Measurements from ENCODE around the gene XIRP2. TPM values are rescaled to one million over a fixed set of nuclear protein-coding genes. Genes with fewer than 3 reads are reported as not detected.
A peak's percentile ranks its signal among the peaks of the same experiment; 100 is the strongest.

XIRP2 gene
- total RNA-seq, 2 donors from 2014 or later: not detected

DNA sequence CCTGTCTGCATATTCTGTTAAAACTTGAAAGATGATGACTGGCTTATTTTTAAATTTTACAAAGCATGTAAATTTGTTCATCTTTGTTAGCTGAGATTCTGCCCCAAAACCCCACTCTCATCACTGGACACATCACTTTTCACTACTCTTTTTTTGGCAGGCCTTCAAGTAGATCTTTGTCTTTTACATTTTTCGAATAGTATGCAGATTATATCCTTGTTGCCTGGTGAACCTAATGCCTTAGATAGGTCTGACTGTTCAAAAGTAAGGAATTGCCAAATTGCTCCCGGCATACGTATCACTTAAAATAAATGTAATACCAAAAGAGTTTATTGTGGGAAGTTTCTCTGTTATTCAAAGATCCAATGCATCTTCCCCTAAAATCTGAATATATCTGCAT lies 303.3 kb downstream of the XIRP2 start:
- H3K9me3 ChIP-seq: no peaks in the 10 kb centered on the region
- H3K27me3 ChIP-seq (replicated peaks; ENCODE audit: insufficient read depth): no peaks in the 10 kb centered on the region
- no peak overlapping the region for H3K4me3 ChIP-seq
- no peak overlapping the region for H3K27ac ChIP-seq
- H3K4me1 ChIP-seq (ENCODE audit: control insufficient read depth in 1 of 2, low read depth in 2 of 2): peaks cover 22 to 66% of the 10 kb centered on the region in 2 donors
- DNase-seq (ENCODE audit: low spot score) (no peak), ATAC-seq (ENCODE audit: insufficient number of reproducible peaks, low FRiP score, low read depth) (no peak)
- no peaks in the 10 kb centered on the region for H3K36me3 ChIP-seq
- no peak for TF ChIP-seq CTCF (IDR thresholded peaks at IDR 0.05)

DNA sequence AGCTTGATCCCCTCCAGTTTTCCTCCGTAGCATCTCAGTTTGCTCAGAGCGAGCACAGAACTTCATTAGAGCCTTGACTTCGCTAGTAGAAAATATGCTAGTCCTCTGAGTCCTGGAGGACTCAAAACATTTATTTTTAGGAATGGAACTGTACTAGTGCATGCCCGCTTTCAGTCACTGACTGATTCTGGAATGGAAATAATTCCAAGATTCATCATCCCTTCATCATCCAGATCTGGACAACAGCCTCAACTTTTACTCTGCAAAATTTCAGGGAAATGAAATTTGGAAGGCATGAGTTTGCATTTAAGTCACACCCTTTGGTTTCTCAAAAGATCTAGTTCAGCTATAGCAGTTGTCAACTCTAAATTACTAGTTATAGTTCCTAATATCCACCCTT lies 304.6 kb downstream of the XIRP2 start:
- Histone ChIP-seq H3K36me3 (no peaks in the 10 kb centered on the region), H3K27me3 (replicated peaks; ENCODE audit: insufficient read depth) (no peaks in the 10 kb centered on the region), H3K9me3 (no peaks in the 10 kb centered on the region), H3K4me3 (peak overlapping the region; percentile 21), H3K27ac (no peak overlapping the region), H3K4me1 (ENCODE audit: control insufficient read depth in 1 of 2, low read depth in 2 of 2) (peaks cover 24 to 63% of the 10 kb centered on the region in 2 donors)
- TF ChIP-seq CTCF (IDR thresholded peaks at IDR 0.05): no peak
- DNase-seq (ENCODE audit: low spot score): no peak
- ATAC-seq (ENCODE audit: insufficient number of reproducible peaks, low FRiP score, low read depth): no peak

DNA sequence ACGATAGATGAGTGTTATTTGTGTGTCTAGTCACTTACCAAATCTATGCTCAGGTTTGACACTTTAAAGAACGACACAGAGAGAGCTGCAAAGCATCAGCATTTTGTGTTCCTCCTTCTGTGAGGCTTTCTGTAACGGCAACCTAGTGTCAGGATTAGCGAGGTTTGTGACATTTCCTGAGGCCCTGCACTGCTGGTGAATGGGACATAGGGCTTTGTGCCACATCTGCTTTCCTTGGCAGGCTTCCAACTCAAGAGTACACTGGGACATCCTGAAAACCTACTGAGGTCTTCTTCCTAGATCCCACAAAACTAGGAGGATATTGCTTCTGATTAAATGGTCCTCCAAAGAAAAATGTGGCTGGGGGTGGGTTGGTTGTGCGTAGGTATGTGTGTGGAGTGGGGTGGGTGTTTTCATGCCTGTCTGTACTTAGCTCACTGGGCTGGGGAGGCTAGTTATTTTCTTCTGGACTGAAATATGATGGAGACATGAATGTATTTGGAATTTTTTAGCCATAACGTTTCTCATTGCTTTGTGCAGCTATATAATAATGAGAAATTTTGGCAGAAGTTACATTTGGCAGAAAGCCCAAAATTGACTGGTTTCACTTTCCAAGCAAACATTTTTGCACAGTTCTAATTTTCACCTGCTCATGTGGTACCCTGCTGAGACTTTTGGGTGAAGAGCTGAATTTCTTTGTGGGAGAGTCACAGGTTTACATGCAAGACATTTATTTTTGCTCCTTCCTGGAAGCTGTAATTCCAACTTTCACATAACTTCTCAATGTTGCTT lies 308.4 kb downstream of the XIRP2 start:
- Histone ChIP-seq H3K4me1 (ENCODE audit: control insufficient read depth in 1 of 2, low read depth in 2 of 2) (peaks cover 9 to 28% of the 10 kb centered on the region in 2 donors), H3K27ac (no peak overlapping the region), H3K9me3 (no peaks in the 10 kb centered on the region), H3K27me3 (replicated peaks; ENCODE audit: insufficient read depth) (no peaks in the 10 kb centered on the region), H3K4me3 (no peak overlapping the region), H3K36me3 (no peaks in the 10 kb centered on the region)
- DNase-seq (ENCODE audit: low spot score) (no peak), ATAC-seq (ENCODE audit: insufficient number of reproducible peaks, low FRiP score, low read depth) (no peak)
- TF ChIP-seq CTCF (IDR thresholded peaks at IDR 0.05): no peak

DNA sequence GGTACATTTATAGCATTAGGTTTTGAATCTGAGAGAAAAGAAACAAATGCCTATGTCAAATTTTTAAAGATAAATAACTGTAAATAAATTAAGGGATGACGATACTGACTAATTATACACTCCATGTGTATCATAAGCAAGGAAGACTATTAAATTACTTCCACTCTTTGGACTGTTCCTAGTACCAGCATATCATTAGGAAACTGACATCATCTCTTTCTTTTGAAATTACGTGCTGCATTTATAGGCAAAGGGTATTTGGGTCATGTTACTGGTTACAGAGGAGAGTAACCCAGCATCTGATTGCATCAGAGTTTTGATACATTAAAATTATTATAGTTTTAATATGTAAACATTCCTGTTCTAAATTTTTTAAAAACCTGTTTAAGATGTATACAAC lies 309.7 kb downstream of the XIRP2 start:
- DNase-seq (ENCODE audit: low spot score) (no peak), ATAC-seq (ENCODE audit: insufficient number of reproducible peaks, low FRiP score, low read depth) (no peak)
- H3K36me3 ChIP-seq: no peaks in the 10 kb centered on the region
- TF ChIP-seq CTCF (IDR thresholded peaks at IDR 0.05): no peak
- no peak overlapping the region for H3K27ac ChIP-seq
- H3K9me3 ChIP-seq: no peaks in the 10 kb centered on the region
- H3K4me1 ChIP-seq (ENCODE audit: control insufficient read depth in 1 of 2, low read depth in 2 of 2): peaks cover 4 to 19% of the 10 kb centered on the region in 2 donors
- no peaks in the 10 kb centered on the region for H3K27me3 ChIP-seq (replicated peaks; ENCODE audit: insufficient read depth)
- H3K4me3 ChIP-seq: no peak overlapping the region

DNA sequence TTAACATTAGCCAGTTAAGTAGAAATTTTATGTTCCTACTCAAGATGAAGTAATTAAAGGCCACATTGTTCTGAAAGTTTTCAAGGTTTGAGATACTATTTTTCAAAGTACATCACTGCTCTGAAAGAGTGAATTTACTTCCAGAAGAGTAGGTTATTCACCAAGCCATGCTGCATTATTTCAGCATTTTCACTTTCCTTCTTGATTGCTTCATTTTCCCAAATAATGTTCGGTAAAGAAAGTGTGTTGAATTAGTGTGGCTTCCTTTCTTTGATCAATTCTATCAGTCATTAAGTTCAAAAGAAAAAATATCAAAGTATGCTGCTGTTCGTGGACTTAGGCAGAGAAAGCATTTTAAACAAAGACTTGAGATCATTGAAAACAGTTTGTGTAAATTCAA lies 310.3 kb downstream of the XIRP2 start:
- no peaks in the 10 kb centered on the region for H3K27me3 ChIP-seq (replicated peaks; ENCODE audit: insufficient read depth)
- DNase-seq (ENCODE audit: low spot score): no peak

More for the DNA sequence above, 310.3 kb downstream of the XIRP2 start:
- H3K36me3 ChIP-seq: no peaks in the 10 kb centered on the region
- H3K4me1 ChIP-seq (ENCODE audit: control insufficient read depth in 1 of 2, low read depth in 2 of 2): peaks cover 4 to 16% of the 10 kb centered on the region in 2 donors
- H3K9me3 ChIP-seq: no peaks in the 10 kb centered on the region
- no peak for TF ChIP-seq CTCF (IDR thresholded peaks at IDR 0.05)
- no peak overlapping the region for H3K4me3 ChIP-seq
- ATAC-seq (ENCODE audit: insufficient number of reproducible peaks, low FRiP score, low read depth): no peak
- no peak overlapping the region for H3K27ac ChIP-seq

All from thoracic aorta (tissue), 2 donors.